Upper lobe of left lung (tissue), 4 donors: Measurements from ENCODE around the gene TCTN3.

Experiments used
- POLR2A ChIP-seq, 4 donors: fragments of 450-650 bp; IDR thresholded peaks; one replicate each; pipeline ENCODE4 v1.5.1; 2016 to 2017; ENCODE audit warnings: antibody characterized with exemption in 4 of 4, mild to moderate bottlenecking in 2 of 4
- TF ChIP-seq, protein P1 (sequence below), 6 experiments: fragments of 450-650 bp in 4 of 6; fragments of 200-600 bp in 2 of 6; sonication (generic) in 2 of 6; IDR thresholded peaks; one replicate each; pipeline ENCODE4 v1.5.1; 2016 to 2019; ENCODE audit warnings: antibody characterized with exemption in 6 of 6

DNA sequence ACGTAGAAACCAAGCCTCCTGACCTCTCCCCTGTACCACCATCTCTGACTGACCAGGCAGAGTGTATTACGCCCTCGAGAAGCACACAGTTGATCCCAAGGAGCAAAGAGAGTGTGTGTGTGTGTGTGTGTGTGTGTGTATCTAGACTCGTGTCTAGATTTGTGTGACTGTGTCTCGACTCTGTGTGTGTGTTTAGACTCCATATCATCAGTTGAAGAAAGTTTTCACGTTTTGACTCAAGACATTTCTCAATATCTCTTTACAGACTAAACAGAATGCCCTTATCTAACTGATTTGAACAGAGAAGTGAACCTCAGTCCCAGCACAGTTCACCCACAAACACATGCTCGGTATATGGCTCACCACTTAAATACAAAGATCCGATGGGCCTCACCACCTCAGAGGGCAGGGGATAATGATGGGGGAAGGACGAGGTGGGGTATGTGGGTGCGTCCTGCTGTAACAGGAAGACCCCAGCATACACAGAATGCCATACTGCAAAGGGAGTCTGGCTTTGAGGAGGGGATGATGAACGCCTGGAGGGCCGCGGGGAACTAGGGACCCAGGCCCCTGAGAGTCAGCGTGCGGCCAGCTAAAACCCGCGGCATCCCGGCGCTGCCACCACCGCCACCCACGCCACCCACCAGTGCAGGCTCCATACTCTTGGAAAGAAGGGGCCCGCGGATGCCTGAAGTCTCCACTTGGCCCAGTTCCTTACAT lies 38.0 kb downstream of the TCTN3 start:
- TF ChIP-seq, protein P1, sequence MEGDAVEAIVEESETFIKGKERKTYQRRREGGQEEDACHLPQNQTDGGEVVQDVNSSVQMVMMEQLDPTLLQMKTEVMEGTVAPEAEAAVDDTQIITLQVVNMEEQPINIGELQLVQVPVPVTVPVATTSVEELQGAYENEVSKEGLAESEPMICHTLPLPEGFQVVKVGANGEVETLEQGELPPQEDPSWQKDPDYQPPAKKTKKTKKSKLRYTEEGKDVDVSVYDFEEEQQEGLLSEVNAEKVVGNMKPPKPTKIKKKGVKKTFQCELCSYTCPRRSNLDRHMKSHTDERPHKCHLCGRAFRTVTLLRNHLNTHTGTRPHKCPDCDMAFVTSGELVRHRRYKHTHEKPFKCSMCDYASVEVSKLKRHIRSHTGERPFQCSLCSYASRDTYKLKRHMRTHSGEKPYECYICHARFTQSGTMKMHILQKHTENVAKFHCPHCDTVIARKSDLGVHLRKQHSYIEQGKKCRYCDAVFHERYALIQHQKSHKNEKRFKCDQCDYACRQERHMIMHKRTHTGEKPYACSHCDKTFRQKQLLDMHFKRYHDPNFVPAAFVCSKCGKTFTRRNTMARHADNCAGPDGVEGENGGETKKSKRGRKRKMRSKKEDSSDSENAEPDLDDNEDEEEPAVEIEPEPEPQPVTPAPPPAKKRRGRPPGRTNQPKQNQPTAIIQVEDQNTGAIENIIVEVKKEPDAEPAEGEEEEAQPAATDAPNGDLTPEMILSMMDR (IDR thresholded peaks at IDR 0.05), result no peak
- TF ChIP-seq POLR2A (IDR thresholded peaks at IDR 0.05), result no peak
